Esophagus squamous epithelium (tissue), 4 donors: ENCODE data around the gene KLHDC8A.

Experiments
- POLR2A ChIP-seq, 4 donors: fragments of 450-650 bp; IDR thresholded peaks; one replicate each; pipeline ENCODE4 v1.6.1; 2017; ENCODE audit warnings: antibody characterized with exemption in 4 of 4, mild to moderate bottlenecking in 4 of 4, moderate library complexity in 3 of 4
- TF ChIP-seq, protein P1 (sequence below), 6 experiments: fragments of 450-650 bp in 4 of 6; fragments of 200-600 bp in 2 of 6; sonication (generic) in 2 of 6; IDR thresholded peaks; one replicate each; pipeline ENCODE4 v1.5.1; 2016 to 2019; ENCODE audit warnings: antibody characterized with exemption in 6 of 6, mild to moderate bottlenecking in 4 of 6, moderate library complexity in 4 of 6

DNA sequence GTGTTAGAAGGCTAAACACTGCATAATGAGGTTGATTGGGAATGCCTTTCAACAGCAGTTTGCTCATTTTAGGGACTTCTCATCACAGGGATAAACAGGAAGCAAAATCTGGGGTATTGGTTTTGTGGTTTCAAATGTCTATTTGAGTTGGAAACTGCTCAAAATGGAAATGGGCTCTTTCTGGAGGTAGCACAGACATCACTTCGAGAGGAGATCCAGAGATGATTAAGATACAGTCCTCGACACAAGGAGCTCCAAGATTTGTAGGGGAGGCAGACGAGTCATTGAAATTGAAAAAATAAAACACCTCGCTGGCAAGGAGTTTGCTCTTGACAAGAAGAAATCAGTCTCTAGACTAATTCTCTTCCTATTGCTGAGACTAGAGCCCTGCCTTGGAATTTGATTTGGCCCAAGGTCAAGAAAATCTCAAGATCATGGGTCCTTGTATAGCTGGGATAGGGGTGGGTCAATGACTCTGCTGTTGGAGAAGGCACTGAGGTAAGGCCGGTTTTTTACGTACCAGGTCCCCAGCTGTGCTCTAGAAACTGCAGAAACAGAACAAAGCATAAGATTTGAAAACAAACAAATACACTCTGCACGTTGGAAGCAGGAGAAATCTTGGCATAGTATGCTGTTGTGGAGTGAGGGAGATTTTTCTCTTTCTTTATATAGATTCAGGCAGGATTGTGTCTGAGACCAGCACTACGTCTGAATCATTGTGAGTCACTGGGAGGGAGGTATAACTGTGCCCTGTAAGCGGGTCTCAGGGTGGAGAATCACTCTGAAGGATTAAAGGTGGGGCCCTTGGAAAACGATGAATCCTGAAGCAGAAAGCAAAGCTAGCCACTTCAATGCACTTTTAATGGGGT is 17.7 kb upstream of the KLHDC8A start:
- TF ChIP-seq, protein P1, sequence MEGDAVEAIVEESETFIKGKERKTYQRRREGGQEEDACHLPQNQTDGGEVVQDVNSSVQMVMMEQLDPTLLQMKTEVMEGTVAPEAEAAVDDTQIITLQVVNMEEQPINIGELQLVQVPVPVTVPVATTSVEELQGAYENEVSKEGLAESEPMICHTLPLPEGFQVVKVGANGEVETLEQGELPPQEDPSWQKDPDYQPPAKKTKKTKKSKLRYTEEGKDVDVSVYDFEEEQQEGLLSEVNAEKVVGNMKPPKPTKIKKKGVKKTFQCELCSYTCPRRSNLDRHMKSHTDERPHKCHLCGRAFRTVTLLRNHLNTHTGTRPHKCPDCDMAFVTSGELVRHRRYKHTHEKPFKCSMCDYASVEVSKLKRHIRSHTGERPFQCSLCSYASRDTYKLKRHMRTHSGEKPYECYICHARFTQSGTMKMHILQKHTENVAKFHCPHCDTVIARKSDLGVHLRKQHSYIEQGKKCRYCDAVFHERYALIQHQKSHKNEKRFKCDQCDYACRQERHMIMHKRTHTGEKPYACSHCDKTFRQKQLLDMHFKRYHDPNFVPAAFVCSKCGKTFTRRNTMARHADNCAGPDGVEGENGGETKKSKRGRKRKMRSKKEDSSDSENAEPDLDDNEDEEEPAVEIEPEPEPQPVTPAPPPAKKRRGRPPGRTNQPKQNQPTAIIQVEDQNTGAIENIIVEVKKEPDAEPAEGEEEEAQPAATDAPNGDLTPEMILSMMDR (IDR thresholded peaks at IDR 0.05): no peak
- TF ChIP-seq POLR2A (IDR thresholded peaks at IDR 0.05): no peak
